HG02970 (cell line): ENCODE data around the gene HLA-A.
"Not testable (repeated sequence)": the region's sequence is repeated elsewhere in the genome, so short reads cannot be mapped to it uniquely, and the experiment has no call there.

Experiments used
- ATAC-seq: cut with Tn5 transposase; IDR thresholded peaks from one replicate; pipeline ENCODE4 v1.9.1; 2021; ENCODE audit warnings: mild to moderate bottlenecking, moderate library complexity, moderate number of reproducible peaks; ENCODE audit not compliant: unreplicated experiment, low FRiP score

The HLA-A gene

DNA sequence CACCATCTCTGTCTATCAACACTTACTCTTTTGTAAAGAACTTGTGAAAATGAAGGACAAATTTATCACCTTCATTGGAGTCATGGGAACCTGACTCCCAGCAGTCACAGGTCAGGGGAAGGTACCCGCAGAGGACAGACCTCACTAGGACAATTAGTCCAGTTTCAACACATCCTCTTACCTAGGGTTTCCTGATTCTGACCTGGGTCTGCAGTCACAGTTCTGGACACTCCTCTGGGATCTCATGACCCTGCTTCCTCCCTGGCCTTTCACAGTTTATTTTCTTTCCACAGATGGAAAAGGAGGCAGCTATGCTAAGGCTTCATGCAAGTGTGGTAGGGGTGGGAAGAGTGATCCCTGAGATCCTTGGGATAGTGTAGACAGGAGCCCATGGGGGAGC lies 15.7 kb downstream of the HLA-A start:
- no peak for ATAC-seq

DNA sequence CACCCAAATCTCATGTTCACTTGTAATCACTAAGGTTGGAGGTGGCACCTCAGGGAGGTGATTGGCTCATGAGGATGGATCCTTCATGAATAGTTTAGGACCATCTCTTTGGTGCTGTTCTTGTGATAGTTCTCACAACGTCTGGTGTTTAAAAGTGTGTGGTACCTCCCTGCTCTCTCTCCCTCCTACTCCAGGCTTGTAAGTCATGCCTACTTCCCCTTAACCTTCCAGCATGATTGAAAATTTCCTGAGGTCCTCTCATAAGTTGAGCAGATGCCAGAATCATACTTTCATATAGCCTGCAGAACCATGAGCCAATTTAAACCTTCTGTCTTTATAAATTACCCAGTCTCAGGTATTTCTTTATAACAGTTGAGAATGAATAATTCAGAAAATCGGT lies 16.6 kb downstream of the HLA-A start:
- ATAC-seq: no peak

DNA sequence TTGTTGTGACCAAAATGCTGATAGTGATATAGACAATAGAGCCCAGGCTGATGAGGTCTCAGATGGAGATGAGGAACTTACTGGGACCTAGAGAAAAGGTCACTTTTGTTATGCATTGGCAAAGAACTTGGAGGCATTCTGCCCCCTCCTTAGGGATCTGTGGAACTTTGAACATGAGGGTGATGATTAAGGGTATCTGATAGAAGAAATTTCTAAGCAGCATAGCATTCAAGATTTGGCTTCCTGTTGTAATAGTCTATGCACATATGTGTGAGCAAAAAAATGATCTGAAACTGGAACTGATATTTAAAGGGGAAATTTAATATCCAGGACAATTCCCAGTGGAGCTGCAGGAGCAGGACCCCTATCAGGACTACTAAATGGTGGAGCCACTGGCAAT lies 17.1 kb downstream of the HLA-A start:
- ATAC-seq: no peak

DNA sequence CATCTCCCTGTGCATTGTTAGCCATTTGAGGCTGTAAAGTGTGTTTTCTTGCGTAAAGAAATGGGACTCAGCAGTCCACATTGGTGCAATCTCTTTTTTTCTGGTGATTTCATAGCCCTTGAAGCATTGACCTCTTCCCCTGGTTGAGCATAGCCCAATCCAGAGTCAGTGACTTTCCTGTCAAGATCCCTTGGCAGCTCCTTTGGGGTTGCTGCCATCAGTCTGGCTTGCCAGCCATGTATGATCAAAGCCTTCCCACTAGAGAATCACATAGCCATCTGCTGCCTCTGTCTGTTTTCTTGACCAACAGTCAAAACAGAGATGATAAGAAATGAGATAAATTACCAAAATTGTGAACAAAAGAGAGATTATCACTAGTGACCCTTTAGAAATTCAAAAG lies 19.6 kb downstream of the HLA-A start:
- no peak for ATAC-seq

DNA sequence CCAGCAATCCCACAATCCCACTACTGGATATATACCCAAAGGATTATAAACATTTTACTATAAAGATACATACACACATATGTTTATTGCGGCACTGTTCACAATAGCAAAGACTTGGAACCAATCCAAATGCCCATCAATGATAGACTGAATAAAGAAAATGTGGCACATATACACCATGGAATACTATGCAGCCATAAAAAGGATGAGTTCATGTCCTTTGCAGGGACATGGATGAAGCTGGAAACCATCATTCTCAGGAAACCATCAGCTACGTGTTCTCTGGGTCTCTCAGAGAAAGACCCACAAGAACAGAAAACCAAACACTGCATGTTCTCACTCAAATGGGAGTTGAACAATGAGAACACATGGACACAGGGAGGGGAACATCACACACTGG lies 21.4 kb downstream of the HLA-A start:
- not testable (repeated sequence) for ATAC-seq

DNA sequence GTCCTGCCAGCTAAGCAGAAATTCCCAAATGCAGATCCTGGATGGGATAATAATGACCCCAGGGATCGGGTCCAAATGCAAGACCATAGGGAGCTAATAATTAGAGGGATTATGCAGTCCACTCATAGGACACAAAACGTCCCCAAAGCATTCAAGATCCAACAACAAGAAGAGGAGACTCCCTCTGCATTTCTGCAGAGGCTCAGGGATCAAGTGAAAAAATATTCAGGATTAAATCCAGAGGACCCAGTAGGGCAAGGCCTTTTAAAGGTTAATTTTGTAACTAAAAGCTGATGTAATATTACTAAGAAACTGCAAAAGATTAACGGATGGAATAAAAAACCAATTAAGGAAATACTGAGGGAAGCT lies 22.2 kb downstream of the HLA-A start:
- no peak for ATAC-seq

DNA sequence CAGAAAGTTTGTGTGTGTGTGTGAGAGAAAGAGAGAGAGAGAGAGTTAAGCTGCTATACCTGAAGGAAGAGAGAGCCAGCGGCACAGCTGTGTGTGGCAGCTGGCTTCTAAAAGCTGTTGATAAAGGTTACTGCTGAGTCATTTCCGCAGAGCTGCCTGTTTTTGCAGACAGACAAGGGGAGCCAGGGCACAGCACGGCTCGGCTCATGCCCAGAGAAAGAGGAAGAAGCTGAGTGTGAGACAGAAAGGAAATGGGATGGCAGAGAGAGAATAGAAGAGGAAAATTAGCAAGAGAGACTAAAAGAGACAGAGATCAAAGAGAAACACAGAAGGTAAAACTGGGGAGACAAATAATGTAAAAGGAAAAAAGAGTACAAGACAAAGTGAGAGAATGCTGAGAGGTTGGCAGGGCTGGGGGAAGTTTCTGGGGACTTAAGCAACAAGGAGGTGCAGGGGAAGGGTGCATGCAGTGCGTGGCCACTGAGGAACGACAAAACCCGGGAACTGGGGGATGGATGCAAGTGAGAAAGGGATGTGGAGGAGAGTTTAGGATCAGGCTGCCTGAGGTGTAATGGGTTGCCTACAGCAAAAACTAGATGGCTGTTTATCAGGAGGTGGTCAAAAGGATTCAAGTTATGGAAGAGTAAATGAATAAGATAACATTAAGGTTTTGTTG lies 22.7 kb downstream of the HLA-A start:
- ATAC-seq: peak; percentile 90

DNA sequence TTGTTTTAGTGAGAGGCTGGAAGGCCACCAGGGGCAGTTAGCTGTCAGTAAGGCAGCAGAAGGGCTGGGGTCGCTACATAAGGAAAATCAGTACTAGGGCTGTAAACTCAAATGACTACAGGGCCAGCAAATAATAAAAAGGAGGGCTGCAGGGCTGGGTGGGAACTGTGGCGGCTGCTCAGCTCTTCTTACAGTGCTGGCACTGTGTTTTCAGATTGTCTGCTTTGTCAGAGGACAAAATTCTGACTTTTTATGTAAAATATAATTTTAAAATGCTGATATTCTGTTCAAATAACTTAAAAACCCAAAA lies 23.2 kb downstream of the HLA-A start:
- peak; percentile 5 for ATAC-seq

DNA sequence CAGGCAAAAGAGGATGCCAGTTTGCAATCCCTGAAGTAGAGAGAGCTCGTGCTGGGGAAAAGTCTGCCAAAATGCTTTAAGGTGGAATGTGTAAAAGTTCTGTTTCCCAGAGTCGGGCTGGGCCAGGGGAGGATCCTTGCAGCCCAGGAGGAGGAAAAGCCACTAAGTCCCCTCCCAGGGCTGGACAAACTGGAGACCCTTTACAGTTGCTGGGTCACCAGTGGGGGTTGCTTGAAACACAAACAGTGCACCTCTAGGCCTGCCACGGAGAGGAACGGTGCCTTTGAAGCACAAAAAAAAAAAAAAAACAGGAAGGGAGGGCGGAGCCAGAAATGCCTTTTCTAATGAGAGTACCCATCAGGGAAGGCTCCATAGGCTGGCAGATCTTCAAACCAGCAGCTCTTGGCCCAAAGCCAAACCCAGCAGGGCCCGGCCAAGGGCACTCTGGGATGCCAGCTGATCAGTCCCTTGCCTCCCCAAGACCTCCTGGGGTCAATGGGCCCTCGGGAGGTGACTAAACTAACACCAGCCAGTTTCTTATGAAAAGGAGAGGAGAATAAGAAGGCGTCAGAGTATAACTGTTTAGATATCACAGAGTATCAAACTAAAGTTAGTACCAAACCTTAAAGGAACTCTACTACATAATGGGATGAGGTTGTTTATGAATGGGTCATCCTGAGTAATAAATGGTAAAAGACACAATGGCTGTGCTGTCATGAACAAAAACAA lies 23.7 kb downstream of the HLA-A start:
- ATAC-seq: no peak

DNA sequence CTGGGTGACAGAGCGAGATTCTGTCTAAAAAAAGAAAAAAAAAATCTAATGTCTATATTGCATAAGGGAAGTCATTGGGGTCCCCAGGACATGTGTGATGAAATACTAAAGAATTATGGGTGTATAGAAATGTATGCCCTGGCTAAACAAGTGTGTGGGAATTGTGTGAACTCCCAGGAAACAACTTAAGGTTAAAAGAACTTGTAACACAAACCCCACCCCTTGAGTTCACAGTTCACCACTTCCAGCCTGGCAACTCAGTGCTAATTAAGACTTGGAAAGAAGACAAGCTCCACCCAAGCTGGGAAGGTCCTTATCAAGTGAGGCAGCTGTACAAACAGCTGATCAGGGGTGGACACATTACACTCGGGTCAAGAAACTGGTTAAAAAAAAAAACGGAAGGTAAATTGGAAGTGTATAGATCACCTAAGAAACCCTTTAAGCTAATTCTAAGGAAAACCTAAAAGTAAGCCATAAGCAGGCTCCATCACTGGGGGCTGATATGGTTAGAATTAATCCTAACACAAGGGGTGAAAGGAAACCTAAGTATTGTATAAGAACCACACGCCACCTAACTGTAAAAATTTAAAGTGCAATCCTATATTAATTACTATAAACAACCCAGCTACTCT lies 25.2 kb downstream of the HLA-A start:
- ATAC-seq: no peak

DNA sequence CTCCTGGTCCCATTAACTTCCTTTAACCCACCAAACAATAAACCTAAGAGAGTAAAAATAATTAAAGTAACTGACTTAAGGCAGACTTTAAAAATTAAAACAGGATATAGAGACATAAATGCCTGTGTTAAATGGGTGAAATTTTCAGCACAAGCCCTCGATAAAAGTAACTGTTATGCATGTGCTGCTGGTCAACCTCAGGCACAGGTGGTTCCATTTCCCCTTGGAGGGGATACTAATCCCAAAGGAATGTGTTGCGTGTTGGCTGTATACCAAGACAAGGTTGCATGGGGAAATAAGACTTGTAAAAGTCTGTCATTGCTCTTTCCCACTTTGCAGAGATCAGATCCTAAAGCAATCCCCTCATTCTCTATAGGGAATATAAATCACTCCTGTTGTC lies 25.8 kb downstream of the HLA-A start:
- ATAC-seq: no peak

DNA sequence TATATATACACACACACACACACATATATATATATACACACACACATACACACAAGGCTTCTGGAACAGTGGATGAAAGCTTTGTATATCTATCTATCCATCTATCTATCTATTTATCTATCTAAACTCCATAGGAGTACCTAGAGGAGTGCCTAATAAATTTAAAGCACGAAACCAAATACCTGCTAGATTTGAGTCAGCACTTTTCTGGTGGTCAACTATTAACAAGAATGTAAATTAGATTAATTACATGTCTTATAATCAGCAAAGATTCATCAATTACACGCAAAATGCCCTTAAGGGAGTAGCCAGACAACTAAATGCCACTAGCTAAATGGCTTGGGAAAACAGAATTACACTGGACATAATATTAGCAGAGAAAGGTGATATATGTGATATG lies 26.6 kb downstream of the HLA-A start:
- ATAC-seq: no peak

DNA sequence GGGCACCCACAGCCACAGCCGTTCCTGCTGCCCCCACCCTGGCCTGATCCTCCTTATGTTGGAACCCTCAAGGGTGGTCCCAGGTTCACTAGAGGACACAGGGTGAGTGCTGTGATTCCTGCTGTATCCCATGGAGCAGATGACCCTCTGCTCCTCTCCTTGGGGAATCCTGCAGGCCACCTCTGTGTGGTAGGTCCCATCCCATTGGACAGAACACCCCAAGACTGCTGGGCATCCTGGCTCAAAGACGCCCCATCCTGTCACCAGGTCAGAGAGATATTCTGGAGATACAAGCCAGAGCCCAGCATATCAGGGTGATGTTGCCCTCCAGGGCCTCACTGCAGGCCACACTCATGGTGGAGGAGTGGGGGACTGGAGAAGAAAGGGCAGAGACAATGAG lies 28.4 kb downstream of the HLA-A start:
- ATAC-seq: no peak

DNA sequence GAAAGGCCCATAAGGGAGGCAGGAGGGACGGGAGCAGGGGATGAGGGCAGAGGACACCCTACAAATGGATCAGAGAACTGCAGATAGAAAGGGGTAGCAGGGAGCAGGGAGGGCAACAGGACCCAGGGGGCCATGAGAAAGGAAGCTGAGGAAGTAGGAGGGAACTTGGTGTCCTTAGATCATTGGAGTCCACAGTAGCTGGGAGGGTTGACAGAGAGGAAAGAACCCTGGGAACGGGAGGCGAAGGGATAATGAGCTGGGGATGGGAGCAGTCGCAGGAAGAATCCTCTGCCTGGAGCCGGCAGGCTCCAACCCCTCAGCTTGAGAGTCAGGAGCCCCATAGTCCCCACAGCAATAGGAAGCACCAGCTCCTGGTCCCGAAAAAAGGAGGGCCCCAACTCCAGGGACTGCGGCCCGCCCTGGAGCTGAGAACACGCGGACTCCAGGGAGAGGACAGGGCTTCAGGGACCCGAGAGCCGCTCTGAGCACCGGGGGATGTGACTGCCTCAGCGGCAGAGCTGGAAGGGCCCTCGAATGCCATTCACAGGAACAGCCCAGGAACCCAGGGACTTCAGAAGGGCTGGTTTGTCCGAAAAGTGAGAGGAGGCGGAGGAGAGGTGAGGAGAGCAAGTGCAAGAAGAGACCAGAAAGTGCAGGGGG lies 32.7 kb downstream of the HLA-A start:
- ATAC-seq: no peak

DNA sequence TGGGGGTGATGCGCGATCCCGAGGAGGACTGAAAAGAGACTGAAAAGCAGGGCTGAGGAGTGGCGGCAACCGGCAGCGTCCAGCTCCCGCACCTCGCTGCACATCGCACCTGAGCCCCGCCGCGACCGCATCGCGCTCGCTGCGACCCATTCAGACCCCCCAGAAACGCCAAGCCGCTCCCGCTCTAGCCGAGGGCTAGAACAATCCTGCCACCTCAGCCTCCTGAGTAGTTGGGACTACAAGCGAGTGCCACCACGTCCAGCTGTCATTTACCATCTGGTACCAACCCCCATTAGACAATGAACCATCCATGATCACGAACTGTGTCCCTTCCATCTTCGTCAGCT lies 33.2 kb downstream of the HLA-A start:
- ATAC-seq: no peak

DNA sequence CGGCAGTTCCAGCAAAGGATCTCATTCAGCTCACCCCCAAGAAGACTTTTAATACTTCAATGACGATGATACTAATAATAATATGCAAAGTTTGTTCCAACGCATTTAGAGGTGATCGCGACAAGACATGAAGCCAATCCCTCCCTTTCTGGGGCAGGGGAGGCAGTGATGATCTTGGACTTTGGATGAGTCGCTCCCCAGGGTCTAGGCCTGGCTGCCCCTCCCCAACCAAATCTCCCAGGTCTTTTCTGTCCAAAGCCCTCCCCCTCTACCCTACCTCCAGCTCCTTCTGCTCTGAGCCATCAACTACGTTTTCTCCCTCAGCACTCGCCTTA lies 33.9 kb downstream of the HLA-A start:
- no peak for ATAC-seq

DNA sequence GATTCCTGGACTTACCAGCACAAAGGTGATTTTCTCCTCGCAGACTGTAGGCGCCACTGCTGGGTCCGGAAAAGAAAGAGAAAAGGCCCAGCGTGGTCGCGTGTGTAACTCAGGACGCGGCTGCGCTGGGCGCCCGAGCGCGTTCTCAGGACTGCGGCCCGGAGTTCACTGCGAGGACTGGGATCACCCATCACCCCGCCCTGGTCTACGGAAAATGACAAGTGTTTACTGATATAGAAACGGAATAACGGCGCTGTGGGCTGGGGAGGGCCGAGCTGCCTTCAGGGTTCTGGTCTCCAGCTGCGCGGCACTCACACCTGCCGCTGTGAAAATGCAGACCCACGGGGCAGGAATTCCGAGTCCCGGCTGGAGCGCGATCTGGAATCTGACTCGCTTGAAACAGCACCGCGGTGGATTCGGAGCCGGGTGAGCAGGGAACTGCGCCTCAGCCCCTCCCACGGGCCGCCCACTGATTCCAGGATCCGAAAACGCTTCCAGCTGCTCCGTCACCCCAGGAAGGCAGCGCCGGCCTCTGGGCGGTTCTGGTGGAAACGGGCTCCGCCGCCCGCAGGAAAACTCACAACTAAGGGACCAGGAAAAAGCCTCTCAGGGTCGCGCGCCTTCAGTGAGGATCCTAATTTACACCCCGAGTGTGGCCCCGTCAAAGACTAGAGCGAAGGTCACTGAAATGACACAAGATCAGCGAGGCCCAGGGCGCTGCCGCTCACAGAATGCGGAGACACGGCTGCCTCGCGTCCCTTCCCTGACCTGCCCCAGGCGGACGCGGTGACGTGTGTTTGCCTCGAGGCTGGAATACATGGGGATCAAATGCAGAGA lies 34.5 kb downstream of the HLA-A start:
- no peak for ATAC-seq

DNA sequence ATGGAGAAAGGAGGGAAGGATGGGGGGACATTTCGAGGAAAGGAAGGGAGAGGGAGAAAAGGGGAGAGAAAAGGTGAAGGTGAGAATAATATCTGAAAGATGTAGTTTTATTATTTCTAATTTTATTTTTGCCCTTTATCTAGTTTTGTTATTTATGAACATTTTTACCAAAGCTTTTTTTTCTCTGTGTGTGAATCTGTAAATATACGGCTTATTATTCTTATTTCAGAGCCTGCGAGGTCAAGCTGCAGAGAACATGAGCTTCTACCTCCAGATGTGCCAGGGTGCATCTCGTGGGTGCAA lies 35.0 kb downstream of the HLA-A start:
- no peak for ATAC-seq

DNA sequence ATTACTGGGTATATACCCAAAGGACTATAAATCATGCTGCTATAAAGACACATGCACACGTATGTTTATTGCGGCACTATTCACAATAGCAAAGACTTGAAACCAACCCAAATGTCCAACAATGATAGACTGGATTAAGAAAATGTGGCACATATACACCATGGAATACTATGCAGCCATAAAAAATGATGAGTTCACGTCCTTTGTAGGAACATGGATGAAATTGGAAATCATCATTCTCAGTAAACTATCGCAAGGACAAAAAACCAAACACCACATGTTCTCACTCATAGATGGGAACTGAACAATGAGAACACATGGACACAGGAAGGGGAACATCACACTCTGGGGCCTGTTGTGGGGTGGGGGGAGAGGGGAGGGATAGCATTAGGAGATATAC lies 37.7 kb downstream of the HLA-A start:
- ATAC-seq: not testable (repeated sequence)

DNA sequence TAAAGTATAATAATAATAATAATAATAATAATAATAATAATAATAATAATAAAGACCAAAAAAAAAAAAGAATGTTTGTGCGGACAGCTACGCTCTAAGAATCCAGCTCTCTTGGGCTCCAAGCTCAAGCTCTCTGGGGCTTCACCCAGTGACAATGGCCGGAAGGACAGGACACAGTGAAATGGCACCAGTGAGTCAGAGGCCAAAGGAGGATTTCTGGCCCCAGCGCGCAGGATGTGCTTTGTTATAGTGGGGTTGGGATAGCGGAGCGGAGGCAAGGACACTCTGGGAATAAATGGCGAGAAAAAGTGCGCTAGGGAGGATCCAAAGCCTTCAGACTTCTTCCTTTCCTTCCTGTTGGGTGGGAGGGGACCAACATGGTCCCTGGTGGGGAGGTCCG lies 38.2 kb downstream of the HLA-A start:
- ATAC-seq: no peak

DNA sequence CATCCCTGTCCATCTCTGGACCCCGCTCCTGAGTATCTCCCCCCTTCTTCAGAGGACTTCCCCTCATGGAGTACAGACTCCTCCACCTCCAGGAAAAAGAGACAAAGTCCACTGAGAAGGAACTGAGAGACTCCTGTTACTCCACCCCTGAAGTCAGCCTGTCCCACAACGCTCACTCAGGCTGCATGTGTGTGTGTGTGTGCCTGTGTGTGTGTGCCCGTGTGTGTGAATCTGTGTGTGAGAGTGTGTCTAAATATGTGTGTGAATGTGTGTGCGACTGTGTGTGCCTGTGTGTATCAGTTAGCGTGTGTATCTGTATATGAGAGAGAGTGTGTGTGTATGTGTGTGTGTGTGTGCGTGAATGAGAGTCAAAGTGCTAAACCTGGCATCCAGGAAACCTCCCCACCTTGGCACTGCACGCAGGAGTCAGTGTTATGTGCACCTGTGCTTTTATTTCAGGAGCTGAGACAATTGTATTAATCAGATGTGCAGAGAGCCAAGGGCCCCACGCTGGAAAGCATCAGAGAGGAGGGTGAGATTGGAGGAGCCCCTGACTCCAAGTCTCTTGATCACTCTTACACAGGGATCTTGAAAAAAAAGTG lies 39.0 kb downstream of the HLA-A start:
- ATAC-seq: no peak
